Activated naive CD4-positive, alpha-beta T cell treated with anti-CD3 and anti-CD28 coated beads, Interleukin-2, amount 50 U/mL, for 16 hours (primary cell): ENCODE measurements around the gene HES3.

Experiments
- DNase-seq: peaks from one replicate; pipeline ENCODE4 v3.0.0-alpha.2; 2020

The HES3 gene

GRCh38 chr1:6265151-6265550 lies 21.2 kb downstream of the HES3 start:
- DNase-seq: no peak

- DNase-seq: no peak
Measured at GRCh38 chr1:6266641-6267040, 22.7 kb downstream of the HES3 start.

GRCh38 chr1:6267686-6268322 lies 23.8 kb downstream of the HES3 start:
- no peak for DNase-seq

- DNase-seq: no peak
Measured at GRCh38 chr1:6268415-6268814, 24.4 kb downstream of the HES3 start.

DNA sequence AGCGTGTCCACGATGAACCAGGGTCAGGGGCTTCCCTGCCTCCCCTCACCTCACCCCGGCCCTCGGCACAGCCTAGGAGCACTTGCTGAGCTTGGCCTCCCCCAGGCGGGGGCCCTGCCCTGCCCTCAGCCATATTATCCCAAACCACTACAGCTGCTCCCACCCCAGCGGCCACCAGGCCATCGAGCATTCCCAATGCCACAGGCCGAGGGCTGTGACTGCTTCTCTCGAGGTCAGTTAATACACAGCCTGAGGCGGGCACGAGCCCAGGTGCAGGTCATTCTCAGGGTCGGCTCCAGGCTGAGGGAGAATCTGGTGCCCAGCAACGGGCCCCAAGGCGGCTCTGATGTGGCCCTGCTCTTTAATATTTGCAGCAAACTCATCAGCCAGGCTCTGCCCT lies 25.3 kb downstream of the HES3 start:
- no peak for DNase-seq

DNA sequence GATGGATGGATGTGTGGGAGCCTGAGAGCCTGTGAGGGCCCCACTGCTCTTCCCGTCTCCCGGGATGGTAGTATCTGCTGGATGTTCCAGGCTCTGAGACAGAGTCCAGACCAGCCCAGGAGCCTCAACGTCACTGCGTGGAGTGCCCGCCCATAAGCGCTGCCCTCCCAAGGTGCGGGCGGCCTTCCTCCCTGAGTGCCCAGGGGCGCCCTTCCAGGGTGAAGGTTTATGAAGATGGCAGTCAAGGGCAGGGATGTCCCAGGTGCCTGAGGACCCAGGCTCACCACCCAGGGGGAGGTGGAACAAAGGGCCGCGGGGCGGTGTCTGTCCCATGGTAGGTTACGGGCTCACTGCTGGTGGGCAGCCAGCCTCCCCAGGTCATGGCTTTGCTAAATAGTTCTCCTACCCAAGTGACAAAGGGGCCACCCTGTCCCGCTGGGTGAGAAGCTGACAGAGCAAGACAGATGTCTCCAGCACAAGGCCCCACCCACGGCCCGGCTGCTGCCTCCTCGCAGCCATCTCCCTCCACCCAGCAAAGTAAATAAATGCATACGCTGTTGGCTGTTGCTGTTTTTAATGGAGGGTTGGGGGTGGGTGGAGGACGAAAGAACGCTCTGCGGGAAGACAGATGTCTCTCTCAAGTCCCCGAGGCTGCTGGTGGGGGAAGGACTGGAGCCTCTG lies 25.9 kb downstream of the HES3 start:
- no peak for DNase-seq

DNA sequence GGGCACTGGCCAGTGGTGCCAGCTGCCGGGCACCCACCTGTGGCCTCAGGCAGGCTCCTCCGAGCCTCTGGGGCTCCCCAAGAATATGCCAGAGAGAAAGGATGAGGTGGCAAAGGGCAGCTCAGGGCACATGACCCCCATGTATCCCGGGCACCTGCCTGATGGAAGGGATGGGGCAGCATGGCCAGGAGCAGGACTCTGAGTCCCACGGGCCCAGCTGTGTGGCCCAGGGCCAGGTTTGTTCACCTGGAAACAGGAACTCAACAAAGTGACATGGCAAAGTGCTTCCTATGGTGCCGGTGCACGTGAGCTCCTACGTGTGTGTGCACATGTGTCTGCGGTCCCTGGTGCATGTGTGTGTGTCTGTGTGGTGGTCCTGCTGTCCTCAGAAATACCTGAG lies 26.4 kb downstream of the HES3 start:
- no peak for DNase-seq

- DNase-seq: no peak
Measured at GRCh38 chr1:6271006-6271405, 27.0 kb downstream of the HES3 start.

DNA sequence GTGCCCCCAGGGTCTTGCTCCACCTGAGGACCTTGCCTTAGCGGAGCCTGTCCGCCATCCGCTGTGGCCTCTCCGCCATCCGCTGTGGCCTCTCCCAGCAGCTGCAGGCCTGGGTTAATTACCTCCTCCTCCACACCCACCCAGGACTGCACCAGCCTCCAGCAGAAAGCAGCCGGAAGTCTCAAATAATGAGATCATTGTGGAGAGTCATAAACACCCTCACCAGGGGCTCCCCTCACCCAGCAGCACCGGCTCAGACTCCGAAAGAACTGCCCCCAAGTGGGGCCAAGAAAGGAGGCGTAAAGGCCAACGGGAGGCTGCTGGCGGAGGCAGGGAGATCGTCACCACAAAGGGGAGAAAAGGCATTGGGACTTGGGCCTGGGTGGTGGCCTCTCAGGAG lies 27.6 kb downstream of the HES3 start:
- no peak for DNase-seq

DNA sequence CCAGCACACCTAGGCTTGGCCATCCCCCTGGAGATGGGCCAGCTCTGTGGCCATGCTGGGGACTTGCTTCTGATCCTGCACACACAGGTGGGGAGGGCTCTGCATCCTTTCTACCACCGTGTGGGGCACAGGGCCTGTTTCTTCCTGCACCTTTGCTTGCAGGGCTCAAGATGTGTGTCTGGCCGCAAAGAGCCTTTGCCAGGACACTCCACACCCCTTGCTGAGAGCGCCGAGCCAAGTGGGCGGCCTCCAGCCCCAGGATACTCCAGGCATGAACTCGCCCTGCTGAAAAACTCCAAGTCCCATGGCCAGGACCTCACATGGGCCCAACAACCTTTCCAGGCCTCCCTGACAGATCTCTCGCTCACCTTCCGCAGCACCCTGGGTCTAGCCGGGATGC lies 28.5 kb downstream of the HES3 start:
- DNase-seq: no peak

- DNase-seq: no peak
Measured at GRCh38 chr1:6272868-6273267, 28.9 kb downstream of the HES3 start.

- no peak for DNase-seq
Measured at GRCh38 chr1:6273380-6273891, 29.5 kb downstream of the HES3 start.

DNA sequence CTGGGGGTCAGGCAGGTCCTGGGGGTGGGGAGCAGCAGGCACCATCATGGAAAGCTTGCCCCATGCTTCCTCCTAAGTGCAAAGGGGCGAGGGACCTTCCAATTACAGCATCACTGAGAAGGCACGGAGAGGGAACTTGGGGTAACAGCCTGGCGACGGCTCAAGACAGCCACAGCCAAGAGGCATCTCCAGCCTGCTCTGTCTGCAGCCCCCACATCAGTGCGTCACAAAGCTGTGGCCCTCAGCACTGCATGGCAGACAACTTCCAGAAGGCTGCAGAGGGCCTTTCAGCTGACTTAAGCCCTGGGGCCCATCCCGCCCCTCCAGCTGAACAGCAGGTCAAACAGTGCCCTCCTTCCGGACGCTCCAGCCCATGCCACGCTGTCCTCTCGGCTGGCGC lies 30.1 kb downstream of the HES3 start:
- no peak for DNase-seq

DNA sequence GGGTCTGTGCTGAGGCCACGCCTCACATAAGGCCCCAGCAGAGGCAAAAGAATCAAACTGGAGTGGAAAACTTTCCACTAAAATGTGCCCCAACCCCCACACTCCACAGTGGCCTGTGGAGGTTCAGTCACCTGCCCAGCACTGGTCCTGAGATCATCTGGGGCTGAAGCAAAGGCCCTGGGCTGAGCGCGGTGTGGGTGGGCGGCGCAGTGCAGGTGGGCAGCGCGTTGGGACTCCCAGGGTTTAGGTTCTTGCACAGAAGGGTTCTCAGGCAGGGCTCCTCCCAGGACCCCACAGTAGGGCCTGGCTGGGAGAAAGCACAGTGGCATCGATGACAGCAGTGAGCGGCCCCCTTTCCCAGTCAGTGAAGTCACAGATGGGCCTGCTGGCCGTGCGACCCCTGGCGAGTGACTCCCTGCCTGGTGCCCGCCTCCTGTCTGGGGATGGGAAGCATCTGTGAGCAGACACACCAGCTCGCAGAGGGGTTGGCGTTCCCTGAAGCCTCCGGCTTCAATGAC lies 30.7 kb downstream of the HES3 start:
- DNase-seq: no peak

- DNase-seq: no peak
Measured at GRCh38 chr1:6275826-6276782, 32.1 kb downstream of the HES3 start.

GRCh38 chr1:6276811-6277555 lies 33.0 kb downstream of the HES3 start:
- no peak for DNase-seq

- no peak for DNase-seq
Measured at GRCh38 chr1:6278263-6278662, 34.3 kb downstream of the HES3 start.

DNA sequence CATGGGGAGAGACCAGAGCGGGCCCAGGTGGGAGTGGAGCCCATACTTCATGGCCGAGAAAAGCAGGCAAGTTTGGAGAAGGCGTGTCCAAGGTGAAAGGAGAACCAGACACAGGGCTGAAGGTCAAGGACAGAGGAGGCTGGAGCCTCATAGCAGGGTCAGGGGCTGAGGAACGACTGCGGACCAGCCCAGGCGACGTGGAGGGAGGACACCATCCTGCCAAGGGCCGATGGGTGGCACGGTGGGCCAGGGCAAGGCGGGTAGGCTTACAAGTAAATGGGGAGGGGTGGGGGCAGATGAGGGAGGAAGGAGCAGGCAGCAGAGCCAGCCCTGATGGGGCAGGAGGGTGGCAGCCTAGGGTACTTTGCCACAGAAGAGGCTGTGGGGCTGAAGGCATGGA lies 35.1 kb downstream of the HES3 start:
- no peak for DNase-seq

GRCh38 chr1:6279613-6280383 lies 35.8 kb downstream of the HES3 start:
- no peak for DNase-seq

DNA sequence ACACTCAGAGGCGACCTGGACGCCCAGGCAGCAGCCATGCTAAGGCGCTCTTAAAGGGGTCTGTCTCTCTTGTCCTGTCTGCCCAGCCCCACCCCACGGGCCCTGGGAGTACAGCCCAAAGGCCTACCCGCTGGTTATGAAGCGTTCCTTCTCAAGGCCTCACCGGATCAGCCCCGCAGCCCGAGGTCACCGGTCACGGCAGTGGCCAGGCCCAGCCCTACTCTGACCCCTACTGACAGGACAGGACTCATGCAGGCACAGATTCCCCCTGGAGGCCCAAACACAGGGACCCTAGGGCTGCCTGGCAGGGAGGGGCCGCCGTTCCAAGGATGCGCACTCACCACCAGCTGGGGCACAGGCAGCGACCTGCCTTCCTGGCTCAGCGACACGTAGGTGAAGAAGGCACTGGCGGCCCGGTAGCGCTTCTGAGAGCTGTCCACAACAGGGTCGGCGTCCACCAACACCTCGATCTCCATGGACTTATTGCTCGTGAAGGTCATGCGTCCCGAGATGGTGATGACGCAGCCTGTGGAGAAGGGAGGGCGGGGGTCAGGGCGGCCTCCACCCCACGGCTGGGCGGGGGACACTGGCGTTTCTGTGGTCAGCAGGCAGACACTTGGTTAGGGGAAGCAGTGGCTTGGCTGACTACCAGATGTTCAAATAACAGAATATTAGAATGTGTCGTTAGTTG lies 36.9 kb downstream of the HES3 start:
- DNase-seq: no peak
